RPMI7951 (cell line): ENCODE measurements around the gene CISD3. TPM values are rescaled to one million over a fixed set of nuclear protein-coding genes. Genes with fewer than 3 reads are reported as not detected.
A peak's percentile ranks its signal among the peaks of the same experiment; 100 is the strongest.

ENCODE experiments used
- DNase-seq: peaks from one replicate; pipeline ENCODE4 v3.0.0-alpha.2; 2012; ENCODE audit warnings: low read depth
- total RNA-seq: library from RNA; depleted of rRNA; stranded (reverse); fragments of >200 nt; shearing (Covaris generic); gene quantifications from 2 replicates; pipeline ENCODE4 v1.2.3, GENCODE V29; 2014

The CISD3 gene
- total RNA-seq, 1 experiment from 2014 or later = 6.0 TPM

DNA sequence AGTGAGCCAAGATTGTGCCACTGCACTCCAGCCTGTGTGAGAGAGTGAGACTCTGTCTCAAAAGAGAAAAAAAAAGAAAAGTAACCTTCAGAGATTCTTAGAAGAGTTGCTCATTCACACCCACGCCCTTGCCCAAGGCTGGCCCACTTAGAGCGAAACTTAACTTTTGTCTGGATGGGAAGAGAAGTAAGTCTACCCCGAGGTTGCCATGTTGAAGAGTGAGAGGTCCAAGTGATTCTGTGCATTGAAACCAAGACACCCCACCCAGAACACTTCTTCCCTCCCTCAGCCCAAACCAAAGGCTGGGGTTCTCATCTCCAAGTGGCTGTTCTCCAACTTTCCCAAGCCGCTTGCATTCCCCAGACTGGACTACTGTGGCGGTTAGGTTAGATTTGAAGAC lies 2.4 kb upstream of the CISD3 start:
- no peak for DNase-seq

DNA sequence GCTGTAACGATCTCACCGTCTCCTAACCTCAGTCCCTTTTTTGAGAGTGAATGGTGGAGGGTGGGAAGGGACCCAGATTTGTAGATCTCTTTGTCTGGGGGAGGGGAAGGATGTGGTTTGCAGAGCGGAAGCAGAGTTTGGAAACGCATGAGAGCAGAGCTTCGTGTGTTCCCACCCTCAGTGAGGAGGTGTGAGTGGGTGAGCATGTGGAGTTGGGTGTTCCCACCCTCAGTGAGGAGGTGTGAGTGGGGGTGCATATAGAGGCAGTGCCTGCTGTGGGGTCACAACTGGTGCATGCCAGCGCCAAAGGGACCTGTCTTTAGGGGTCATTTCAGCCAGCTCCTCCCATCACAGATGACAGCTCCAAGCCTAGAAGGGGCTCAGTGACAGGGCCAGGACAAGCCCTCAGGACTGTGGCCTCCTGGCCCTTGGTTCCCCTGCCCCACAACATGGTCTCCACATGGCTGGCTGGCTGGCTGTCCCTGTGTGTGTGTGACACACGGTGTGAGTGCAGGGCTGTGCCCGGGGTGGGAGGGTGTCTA lies 1.8 kb upstream of the CISD3 start:
- no peak for DNase-seq

DNA sequence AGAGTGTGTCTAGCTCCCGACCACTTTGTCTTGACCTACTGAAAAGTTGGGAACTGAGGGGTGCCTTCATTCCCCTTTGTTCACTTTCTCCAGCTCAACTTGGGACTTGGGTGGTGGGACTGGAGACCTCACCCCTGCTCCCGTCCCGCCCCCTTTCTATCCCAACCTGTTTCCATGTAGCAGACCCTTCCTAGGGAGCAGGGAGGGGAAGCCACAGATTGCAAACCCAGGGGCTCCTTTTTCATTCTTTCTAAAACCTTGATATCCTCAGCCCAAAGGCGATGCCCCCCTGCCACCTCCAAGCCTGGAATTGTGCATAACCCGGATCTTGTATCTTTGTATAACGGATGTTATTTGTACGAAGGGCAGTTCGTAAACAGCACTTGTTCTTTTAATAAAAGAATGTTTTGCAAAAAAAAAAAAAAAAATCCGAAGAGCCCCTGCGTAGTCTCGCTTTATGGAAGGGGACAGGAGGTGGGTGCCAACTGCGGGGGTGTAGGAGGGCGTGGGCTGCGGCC lies 714 bp upstream of the CISD3 start:
- no peak for DNase-seq

DNA sequence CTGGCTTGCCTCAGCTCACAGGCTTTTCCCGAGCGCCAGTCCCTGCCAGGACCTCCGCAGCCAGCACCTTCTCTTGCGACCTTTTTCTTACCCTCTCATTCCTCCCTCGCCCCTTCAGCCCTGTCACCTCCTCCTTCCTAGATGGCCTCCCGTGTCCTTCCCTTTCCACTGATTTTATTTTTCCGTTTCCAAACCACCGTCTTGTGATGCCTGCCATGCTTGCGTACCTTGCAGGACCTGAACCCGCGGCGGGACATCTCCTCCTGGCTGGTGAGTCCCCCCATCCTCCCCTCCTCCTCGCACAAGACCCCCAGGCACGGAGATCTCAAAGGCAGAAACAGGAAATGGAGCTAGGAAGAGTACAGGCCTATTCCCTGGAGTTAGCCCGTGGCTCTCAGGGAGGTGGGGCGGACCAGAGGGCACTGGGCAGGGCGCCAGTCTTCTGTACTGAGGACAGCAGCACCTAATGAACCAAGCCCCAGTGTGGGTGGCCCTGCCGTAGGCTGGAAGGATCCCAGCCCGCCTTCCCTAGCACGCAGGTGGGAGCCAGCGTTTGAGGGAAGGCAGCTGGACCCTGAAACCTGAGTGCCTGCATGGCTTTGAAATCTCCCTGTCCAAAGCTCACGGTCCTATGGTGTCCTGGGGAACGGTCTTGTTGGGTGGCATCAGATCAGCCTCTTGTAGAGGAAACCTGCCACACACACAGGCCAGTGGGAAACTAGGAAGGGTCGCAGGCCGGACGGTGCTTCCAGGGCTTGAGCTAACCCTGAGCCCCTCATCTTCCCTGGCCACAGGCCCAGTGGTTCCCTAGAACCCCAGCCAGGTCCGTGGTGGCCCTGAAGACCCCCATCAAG lies 612 bp downstream of the CISD3 start:
- peak; percentile 71 for DNase-seq

DNA sequence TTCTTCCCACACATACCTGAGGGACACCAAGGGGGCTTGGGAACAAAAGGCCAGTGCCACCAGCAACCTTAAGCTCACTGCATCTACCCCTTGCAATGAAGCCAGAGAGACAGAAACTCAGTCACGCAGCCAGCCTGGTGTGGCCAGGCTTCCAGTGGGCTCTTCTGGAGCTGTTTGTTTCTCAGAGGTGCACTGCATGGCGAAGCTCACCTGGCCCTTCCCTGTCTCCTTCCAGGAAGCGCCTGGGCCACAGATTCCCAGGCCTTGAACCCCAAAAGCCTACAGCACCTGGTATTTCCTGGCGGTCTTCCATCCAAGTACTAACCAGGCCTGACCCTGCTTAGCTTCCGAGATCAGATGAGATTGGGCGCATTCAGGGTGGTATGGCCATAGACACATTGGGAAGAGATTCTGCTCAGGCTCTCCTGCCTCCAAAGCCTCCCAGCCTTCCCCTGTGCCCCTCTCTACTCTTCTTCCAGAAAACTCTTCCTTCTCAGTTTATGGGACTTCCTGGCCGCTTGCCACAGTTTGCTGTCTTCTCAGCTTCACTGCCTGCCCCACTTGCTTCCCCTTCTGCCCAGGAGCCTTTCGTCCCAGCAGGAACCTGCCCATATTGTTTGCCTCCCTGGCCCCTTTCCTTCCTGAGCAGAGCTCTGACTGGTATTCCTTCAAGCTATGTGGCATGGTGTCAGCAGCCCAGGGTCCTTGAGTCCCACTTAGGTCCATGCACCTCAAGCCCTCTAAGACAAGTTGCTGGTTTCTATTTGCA lies 1.6 kb downstream of the CISD3 start:
- DNase-seq = no peak

DNA sequence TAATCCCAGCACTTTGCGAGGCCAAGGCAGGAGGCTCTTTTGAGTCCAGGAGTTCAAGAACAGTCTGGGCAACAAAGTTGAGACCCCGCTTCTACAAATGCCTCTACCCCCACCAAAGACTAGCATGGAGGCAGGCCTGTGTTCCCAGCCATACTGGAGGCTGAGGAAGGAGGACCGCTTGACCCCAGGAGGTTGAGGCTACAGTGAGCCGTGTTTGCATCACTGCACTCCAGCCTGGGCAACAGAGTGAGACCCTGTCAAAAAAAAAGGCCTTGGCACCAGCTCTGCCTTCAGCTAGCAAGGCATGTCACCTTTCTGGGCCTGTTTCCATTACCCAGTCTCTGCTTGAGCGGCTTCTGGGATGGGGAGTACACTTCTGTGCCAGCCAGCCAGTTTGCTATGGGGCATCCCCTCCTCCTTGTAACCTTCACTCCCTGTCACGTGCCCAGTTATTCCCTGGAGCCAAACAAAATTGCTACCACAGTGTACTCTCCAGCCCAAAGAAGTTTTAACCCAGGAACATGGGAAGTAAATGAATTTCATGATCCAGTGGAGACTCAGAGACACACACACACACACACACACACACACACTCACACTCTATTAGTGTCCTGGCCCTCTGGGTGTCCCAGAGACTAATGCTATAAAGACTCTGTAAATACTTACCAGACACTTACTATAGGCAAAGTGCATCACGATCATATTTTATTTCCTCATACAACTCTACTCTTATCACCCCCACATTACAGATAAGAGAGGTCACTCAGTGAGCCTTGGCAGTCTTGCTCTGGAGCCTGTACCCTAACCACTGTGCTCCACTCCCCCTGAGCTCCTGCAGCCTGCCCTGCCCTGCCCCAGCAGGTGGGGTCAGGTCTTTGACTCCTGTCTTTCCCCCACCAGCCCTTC lies 2.5 kb downstream of the CISD3 start:
- DNase-seq = no peak

DNA sequence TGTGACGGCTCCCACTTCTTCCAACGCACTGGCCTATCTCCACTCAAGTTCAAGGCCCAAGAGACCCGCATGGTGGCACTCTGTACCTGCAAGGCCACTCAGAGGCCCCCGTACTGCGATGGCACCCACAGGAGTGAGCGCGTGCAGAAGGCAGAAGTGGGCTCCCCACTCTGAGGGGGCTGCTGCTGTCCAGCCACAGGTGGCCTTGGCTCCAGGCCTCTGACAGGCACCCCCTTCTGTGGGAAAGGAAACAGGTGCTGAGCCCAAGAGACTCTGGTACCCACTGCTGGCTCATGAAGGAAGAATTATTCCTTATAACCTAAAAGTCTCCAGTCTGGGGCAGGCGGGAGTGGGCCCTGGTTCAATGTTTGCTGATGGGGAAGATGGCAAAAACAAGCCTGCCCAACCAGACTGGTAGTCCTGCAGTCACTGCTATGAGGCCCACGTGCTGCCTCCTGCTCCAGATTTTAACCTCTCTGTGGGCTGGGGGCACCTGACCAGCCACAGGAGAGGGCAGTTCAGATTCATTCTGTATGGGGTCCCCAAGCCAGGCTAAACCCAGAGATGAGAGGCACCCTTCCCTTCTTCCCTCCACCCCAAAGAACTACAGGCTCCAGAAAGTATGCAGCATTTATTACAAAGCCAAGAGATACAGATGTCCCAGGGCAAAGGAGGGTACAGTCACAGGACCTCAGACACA lies 3.3 kb downstream of the CISD3 start:
- DNase-seq = no peak

DNA sequence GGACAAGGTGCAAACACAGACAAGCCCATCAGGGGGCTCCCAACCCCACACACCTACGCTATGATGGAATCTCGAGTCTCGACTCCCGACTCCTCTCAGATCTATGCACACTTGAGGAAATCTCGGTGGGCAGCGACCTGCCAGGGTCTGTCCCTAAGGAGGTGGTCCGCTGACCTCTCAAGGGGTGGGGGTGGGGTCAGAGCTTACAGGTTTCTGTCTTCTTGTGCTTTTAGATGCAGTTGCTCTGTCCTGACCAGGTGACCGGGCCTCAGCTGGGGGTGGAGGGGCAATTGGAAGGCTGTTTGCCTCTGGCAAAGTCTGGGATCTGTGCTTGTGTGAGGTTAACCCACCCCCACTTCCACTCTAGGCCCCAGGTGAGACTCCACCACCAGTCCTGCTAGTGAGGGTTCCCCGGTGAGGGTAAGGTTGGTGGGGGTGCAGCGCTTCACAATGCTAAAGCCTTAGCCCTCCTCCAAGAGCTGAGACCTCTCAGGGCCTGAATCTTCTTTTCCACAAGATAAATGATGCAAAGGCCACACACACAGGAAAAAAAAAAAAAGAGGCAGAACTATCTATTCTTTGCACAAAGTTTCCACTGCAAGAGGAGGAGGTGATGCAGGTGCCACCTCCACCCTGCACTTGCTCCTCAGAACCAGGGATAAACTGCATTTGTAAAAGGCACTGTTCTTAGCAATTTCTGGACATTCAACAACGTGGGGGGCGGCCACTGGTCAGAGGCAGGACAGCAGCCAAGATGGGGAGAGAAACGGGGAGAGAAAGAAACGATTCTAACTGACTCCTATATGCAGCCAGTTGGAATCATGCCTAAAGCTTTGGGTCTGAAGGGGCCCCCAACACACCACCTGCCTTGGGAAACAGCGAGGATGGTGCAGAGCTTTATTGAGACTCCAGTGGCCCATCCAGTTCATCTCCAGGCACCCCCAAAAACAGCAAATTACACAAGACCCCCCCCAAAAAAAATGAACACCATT lies 4.1 kb downstream of the CISD3 start:
- no peak for DNase-seq

DNA sequence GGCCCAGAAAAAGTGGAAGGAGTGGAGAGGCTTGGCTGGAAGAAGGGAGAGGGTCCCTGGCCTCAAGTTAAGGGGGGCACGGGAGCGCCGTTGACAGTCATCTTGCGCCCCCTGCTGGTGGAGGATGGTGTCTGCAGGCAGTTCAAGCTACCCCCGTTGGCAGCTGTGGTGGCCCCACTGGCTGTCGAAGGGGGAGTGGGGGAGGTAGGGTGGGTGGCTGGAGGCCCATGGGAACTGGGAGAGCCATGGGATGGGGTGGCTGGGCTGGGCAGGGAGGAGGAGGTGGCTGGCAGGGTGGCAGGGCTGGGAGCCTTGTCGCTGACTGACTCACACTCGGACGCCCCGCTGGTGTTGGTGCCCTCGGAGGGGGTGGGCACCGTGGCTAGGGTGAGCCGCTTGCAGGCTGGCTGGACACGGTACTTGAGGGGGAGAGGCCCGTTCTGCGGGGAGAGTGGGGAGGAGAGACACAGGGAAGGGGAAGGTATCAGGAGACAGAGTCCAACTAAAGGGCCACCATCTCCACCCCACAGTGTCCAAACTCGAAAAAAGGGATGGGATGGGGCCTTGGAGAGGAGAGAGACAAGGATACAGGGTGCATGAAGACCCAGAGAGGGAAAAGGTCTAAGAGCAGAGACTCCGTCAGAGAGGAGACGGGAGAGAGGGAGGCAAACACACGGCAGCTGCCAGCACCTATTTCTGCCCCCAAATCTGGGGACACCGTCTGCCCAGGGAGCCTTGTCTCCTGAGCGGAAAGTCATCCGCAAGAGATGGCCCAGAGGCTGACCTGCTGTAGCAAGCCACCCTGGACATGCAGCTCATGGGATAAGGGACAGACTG lies 5.2 kb downstream of the CISD3 start:
- no peak for DNase-seq

DNA sequence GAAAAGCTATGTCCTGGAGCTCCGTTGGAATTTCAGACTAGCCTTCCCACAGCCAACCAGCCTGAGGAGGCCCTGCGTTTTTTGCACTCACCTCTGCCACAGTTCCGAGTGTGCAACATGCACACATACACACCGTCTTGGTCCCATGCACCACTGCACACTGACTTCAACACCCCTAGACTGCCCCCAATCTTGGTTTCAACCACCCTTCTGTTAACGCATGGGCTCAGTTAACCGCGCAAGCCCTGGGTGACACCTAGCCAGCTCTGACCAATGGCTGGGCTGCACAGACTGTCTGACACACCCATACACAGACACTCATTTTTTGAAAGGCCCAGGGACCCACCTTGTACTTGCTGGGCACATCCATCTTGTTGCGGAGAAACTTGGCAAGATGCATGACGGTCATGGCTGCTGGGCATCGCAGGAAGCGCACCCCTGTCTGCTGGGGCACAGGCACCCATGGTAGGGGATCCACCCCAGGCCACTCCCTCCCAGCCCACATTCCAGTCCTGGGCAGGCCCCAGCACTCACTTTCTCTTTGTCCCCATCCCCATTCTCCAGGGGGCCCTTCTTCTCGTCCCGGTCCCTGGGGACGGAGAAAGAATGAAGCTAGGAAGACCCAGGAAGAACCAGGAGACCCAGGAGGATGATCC lies 8.0 kb downstream of the CISD3 start:
- DNase-seq = no peak

DNA sequence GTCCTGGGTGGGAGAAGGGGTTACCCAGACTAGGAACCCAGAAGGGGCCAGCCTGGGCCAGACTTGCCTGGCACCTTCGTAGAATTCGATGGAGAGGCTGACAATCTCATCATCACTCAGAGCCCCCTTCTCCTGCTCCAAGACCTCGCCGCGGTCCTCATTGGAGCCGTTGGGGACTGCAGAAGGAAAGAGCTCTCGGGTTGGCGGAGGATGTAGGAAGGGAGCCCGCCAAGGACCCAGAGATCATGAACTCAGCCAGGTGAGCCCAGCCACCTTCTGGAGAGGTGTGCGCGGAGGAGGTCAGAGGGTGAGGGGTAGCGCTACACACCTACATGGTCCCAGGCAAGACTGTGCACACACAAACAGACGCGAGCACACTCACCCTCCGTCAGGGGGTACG lies 8.5 kb downstream of the CISD3 start:
- DNase-seq = no peak

DNA sequence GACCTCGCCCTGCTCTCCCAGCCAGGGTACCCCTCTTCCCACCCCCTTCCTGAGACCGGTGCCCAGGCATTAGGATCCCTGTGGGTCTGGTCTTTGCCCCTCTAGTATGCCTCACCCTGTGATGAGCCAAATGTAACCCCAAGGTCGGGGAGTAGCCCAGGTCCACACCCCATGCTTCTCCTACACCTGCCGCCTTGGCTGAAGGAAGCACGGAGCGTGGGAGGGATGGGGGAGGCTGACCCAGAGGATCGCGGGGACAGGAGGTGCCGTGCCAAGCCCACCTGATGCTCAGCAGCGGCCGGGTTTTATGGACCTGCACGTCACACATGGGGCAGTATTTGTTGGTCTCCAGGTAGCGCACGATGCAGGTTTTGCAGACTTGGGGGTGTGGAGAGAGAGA lies 9.2 kb downstream of the CISD3 start:
- DNase-seq = no peak

DNA sequence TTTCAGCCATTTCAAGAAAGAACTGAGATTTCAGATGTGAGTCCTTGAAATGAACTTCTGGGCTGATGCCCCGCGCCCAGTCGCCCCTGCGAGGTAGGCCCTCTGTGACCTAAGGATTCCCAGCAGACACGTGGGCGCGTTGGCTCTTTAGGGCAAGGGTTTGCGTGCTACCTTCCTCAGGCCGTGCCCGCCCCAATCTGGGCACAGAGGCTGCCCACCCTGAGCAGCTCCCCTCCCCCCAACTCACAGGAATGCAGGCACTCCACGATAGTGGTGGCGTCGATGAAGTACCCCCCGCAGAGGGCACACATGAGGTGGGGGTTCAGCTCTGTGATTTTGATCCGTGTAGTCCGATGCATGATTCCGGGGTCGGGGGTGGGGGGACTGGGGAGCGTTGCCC lies 9.9 kb downstream of the CISD3 start:
- DNase-seq = no peak

DNA sequence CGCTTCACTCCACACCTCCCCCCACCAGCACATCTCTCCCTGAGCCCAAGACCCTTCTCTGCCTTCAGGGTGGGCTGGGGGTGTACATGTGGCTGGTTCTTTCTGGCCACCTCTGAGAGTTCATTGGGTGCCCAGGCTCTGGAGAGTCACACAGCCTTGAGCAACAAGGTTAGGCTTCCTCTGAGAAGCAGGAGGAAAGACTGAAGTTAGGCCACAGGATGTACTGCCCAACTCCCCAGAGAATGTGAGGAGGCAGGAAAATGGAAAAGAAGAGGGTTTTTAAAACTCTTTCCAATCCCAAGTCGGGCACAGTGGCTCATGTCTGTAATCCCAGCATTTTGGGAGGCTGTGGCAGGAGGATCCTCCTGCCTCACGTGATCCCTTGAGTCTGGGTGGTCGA lies 10.7 kb downstream of the CISD3 start:
- no peak for DNase-seq

DNA sequence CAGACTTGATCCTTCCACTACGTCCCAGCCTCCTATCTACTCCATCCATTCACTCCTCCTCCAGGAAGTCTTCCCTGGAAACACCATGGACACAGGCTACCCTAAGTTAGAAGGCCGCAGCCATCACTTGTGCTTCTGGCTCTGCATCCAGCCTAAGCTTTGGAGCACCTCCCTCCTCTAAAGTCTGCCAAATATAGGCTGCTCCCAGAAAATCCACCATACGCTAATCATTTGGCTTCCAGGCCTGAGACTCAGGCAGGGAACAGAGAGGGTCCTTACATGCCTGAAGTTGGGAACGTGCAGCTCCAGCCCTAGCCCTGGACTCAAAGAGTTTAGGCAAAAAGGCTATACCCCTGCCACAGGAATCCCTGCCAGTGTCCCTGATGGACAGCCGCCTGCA lies 11.3 kb downstream of the CISD3 start:
- DNase-seq = no peak

DNA sequence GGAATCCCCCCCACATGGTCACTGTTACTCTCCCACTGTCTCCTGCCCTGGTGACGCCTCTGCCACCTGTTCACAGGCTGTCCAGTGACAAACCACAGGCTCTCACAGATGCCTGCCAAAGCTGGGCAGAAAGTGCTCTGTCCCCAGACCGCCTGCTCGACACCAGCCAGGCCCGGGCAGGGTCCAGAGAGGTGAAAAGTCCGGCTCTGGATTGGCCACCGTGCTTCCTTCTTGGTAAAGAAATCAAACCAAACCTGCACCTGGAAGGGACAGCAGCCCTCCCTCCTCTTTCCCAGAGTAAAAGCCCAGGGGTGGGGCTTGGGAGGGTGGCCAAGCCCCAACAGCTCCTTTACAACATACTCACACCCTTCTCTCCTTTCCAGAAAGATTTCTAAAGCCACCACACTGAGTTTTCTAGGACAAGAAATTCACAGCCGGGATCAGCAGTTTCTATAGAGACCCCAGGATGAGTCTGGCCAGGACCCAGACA lies 11.8 kb downstream of the CISD3 start:
- DNase-seq = no peak

DNA sequence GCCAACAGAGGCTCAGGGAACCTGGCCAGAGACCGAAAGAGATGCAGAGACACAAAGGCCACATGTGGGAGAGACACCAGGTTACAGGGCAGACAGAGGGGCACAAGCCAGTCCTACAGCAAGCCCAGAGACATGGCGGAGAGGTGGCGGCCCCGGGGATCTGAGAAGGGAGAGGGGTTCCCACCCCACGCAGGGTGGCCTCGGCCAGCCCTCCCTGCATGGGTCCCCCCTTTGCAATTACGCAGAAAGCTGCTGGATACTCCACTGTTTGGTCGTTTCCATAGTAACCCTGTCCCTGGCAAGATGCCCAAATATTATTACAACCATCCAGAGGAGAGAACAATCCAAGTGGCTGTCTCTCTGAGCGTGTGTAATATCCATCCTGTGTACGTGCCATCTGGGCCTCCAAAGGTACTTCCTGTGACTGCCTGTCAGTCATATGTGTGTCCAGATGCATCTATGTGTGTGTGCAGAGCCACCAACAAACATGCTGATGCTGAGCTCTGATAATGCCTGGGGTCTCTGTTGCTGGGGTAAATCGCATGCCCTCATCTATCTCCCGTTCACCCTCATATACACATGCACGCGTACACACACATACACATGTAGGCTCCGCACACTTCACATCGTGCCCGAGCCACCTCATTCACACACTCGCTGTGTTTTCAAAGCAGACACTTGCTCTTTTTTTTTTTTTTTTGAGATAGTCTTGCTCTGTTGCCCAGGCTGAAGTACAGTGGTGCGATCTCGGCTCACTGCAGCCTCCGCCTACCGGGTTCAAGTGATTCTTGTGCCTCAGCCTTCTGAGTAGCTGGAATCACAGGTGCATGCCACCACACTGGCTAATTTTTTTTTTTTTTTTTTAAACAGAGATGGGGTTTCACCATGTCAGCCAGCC lies 12.5 kb downstream of the CISD3 start:
- DNase-seq = peak; percentile 28
